Measurements from ENCODE around the gene UIMC1. TPM values are rescaled to one million over a fixed set of nuclear protein-coding genes. Genes with fewer than 3 reads are reported as not detected.
A peak's percentile ranks its signal among the peaks of the same experiment; 100 is the strongest.

UIMC1 gene
- total RNA-seq, 1 donor from 2014 or later: 36.1 TPM

GRCh38 chr5:176902911-176903664, 103.5 kb downstream of the UIMC1 start:
- Histone ChIP-seq H3K27ac (ENCODE audit: low read depth, low read length) (no peak overlapping the region), H3K36me3 (ENCODE audit: insufficient read depth, low read length) (peaks cover 49% of the 10 kb centered on the region), H3K79me2 (ENCODE audit: insufficient read depth, low read length) (no peaks in the 10 kb centered on the region), H4K20me1 (ENCODE audit: insufficient read depth, low read length) (peaks cover 7% of the 10 kb centered on the region), H2AFZ (ENCODE audit: low read depth, low read length) (no peak overlapping the region), H3K4me1 (ENCODE audit: insufficient read depth, low read length) (no peaks in the 10 kb centered on the region), H3K9me3 (ENCODE audit: insufficient read depth, low read depth, low read length) (no peaks in the 10 kb centered on the region), H3K27me3 (ENCODE audit: insufficient read depth, low read length) (no peaks in the 10 kb centered on the region), H3K4me2 (ENCODE audit: low read length) (no peak overlapping the region), H3K4me3 (ENCODE audit: insufficient read depth, low read depth, low read length) (no peak overlapping the region), H3K9ac (ENCODE audit: low read length) (no peak overlapping the region)
- Mint-ChIP-seq H3K27me3 (ENCODE audit: low read depth, unreplicated experiment) (peaks cover 1% of the 10 kb centered on the region), H3K9me3 (ENCODE audit: unreplicated experiment) (no peaks in the 10 kb centered on the region), H3K36me3 (ENCODE audit: low read depth, unreplicated experiment) (peaks cover 22% of the 10 kb centered on the region), H3K4me3 (ENCODE audit: unreplicated experiment) (no peak overlapping the region), H3K27ac (ENCODE audit: unreplicated experiment) (peak overlapping the region; percentile 22), H3K4me1 (ENCODE audit: low read depth, unreplicated experiment) (peaks cover 31% of the 10 kb centered on the region)
- DNase-seq (ENCODE audit: low read depth): no peak
- TF ChIP-seq EZH2 (IDR thresholded peaks at IDR 0.05; ENCODE audit: insufficient read depth, low read length) (no peak), CTCF (IDR thresholded peaks at IDR 0.05; ENCODE audit: insufficient read depth, low read depth, low read length) (no peak)
- no peak for FAIRE-seq

- H3K4me1 ChIP-seq (ENCODE audit: insufficient read depth, low read length): no peaks in the 10 kb centered on the region
- peak overlapping the region; percentile 6 for H3K27ac Mint-ChIP-seq (ENCODE audit: unreplicated experiment)
- H3K36me3 Mint-ChIP-seq (ENCODE audit: low read depth, unreplicated experiment): peaks cover 24% of the 10 kb centered on the region
- H4K20me1 ChIP-seq (ENCODE audit: insufficient read depth, low read length): peaks cover 7% of the 10 kb centered on the region
- H3K9me3 Mint-ChIP-seq (ENCODE audit: unreplicated experiment): no peaks in the 10 kb centered on the region
- no peak overlapping the region for H2AFZ ChIP-seq (ENCODE audit: low read depth, low read length)
- H3K4me3 Mint-ChIP-seq (ENCODE audit: unreplicated experiment): no peak overlapping the region
- H3K9me3 ChIP-seq (ENCODE audit: insufficient read depth, low read depth, low read length): no peaks in the 10 kb centered on the region
- H3K79me2 ChIP-seq (ENCODE audit: insufficient read depth, low read length): no peaks in the 10 kb centered on the region
- H3K27ac ChIP-seq (ENCODE audit: low read depth, low read length): no peak overlapping the region
- no peak for FAIRE-seq
- H3K4me1 Mint-ChIP-seq (ENCODE audit: low read depth, unreplicated experiment): peaks cover 35% of the 10 kb centered on the region
- no peak overlapping the region for H3K4me2 ChIP-seq (ENCODE audit: low read length)
- H3K27me3 Mint-ChIP-seq (ENCODE audit: low read depth, unreplicated experiment): peaks cover 9% of the 10 kb centered on the region
- TF ChIP-seq EZH2 (IDR thresholded peaks at IDR 0.05; ENCODE audit: insufficient read depth, low read length) (no peak), CTCF (IDR thresholded peaks at IDR 0.05; ENCODE audit: insufficient read depth, low read depth, low read length) (no peak)
- no peak for DNase-seq (ENCODE audit: low read depth)
- H3K27me3 ChIP-seq (ENCODE audit: insufficient read depth, low read length): peaks cover under 1% of the 10 kb centered on the region
- H3K4me3 ChIP-seq (ENCODE audit: insufficient read depth, low read depth, low read length): no peak overlapping the region
- peaks cover 45% of the 10 kb centered on the region for H3K36me3 ChIP-seq (ENCODE audit: insufficient read depth, low read length)
- H3K9ac ChIP-seq (ENCODE audit: low read length): no peak overlapping the region
These were observed 104.3 kb downstream of the UIMC1 start for GRCh38 chr5:176902102-176902814.
